Epithelial cell of esophagus (primary cell): ENCODE measurements around the gene DDOST.
"Not testable (repeated sequence)": the region's sequence is repeated elsewhere in the genome, so short reads cannot be mapped to it uniquely, and the experiment has no call there.

ENCODE experiments used
- DNase-seq: peaks from one replicate; pipeline ENCODE4 v3.0.0; 2010; ENCODE audit warnings: low read depth
- H3K4me3 ChIP-seq: 2 replicates; pipeline ENCODE4 v1.5.1; 2011; ENCODE audit warnings: mild to moderate bottlenecking, low read length, control low read depth
- CTCF ChIP-seq: IDR thresholded peaks from 2 replicates; pipeline ENCODE4 v1.5.1; 2011; ENCODE audit warnings: low read depth, mild to moderate bottlenecking, low read length, control low read depth, inconsistent platforms; ENCODE audit not compliant: insufficient read depth; ENCODE audit errors: missing control alignments

DDOST gene

GRCh38 chr1:20610970-20611369 is 50.2 kb downstream of the DDOST start:
- DNase-seq, result no peak
- no peak for TF ChIP-seq CTCF

DNA sequence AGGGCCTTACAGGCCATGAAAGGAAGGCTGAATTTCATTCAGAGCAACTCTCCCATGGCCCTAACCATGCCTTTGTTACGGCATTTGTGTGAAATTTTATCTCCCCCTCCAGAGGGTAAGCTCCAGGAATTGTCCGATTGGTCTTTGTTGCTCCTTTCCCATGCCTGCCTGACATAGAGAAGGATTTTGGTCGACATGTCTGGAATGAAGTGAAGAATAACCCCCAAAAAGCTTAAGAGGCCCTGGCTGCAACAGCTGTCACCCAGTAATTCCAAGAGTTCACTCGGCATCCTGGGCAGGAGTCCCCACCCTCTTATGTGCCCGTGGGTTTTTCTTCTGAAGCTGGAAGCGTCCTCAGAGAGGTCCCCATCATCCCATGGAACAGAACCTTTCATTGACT is 51.6 kb downstream of the DDOST start:
- H3K4me3 ChIP-seq, result no peak overlapping the region
- TF ChIP-seq CTCF, result no peak
- DNase-seq, result no peak

More at GRCh38 chr1:20610970-20611369, 50.2 kb downstream of the DDOST start:
- H3K4me3 ChIP-seq, result no peak overlapping the region

GRCh38 chr1:20606801-20607570 is 54.2 kb downstream of the DDOST start:
- H3K4me3 ChIP-seq, DNase-seq: not testable (repeated sequence)

DNA sequence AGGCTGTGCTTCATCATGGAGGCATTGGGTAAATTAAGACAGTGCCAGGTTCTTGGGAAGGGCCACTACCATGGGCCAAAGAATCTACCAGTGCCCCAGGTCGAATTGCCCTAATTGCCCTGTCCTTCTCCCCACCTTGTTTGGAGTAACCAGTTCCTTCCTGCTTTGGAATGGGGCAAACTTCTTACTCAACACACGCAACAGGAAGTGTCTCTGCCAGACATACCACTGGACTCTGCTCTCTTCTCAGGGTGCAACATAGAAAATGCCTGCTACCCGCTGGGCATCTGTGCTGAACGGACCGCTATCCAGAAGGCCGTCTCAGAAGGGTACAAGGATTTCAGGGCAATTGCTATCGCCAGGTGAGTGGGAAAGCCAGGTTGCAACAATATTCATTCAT is 56.5 kb downstream of the DDOST start:
- no peak for TF ChIP-seq CTCF
- H3K4me3 ChIP-seq, result no peak overlapping the region
- DNase-seq, result peak; percentile 48

DNA sequence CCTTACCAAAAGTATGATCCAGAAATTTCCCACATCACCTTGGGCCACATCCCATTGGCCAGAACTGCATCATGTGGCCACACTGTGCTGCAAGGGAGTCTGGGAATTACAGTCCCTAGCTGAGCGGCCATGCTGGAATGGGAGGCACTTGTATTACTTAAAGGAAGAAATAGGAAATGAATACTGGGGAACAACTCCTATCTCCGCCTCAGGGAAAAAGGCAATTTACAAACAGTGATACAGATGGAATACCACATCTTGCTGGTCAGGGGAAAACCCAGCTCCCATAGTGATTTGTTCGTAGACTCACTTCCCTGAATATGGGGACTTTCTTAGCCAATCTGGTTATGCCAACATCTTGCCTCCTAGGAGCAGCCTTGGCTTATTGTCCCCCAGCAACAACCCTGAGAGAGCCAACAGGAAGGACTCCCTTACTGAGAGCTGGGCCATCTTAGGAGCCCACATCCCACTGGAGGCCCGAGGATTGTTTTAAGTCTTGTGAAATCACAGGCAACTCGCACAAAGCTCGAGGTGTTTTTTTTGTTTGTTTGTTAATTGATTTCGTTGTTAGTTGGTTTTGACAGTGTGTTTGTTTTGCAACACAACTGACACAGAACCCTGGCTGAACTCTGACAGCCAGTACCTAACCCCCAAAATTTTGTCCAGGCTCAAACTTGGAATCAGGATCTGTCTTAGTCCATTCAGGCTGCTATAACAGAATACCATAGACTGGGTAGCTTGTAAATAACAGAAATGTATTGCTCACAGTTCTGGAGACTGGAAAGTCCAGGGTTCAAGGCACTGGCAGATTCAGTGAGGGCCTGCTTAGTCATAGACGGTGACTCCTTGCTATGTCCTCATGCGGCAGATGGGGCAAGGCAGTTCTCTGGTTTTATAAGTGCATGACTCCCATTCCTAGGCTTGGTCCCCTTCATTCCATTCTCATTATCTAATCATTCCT is 57.4 kb downstream of the DDOST start:
- TF ChIP-seq CTCF, result no peak
- H3K4me3 ChIP-seq, result no peak overlapping the region
- peak; percentile 96 for DNase-seq

- no peak for TF ChIP-seq CTCF
- DNase-seq, result peak; percentile 90
These were observed 58.2 kb downstream of the DDOST start for GRCh38 chr1:20602851-20603450.

More at GRCh38 chr1:20602851-20603450, 58.2 kb downstream of the DDOST start:
- H3K4me3 ChIP-seq, result no peak overlapping the region
